ENCODE measurements around the gene WDR48. TPM values are rescaled to one million over a fixed set of nuclear protein-coding genes. Genes with fewer than 3 reads are reported as not detected.
A peak's percentile ranks its signal among the peaks of the same experiment; 100 is the strongest.

The WDR48 gene
- total and polyA plus RNA-seq, 5 donors from 2014 or later, result 46.7 to 104 (median 50.2) TPM

GRCh38 chr3:39108200-39108710, 56.4 kb downstream of the WDR48 start:
- Histone ChIP-seq H3K9me3 (ENCODE audit: control insufficient read depth in 2 of 2, low read length in 2 of 2) (no peaks in the 10 kb centered on the region), H3K27me3 (ENCODE audit: control insufficient read depth, insufficient read depth, low read length) (no peaks in the 10 kb centered on the region), H3K4me1 (ENCODE audit: control insufficient read depth, insufficient read depth, low read length, poor library complexity, severe bottlenecking) (peaks cover 34% of the 10 kb centered on the region), H3K36me3 (ENCODE audit: control insufficient read depth, insufficient read depth, low read length) (no peaks in the 10 kb centered on the region), H3K27ac (ENCODE audit: insufficient read depth, low read length, poor library complexity, severe bottlenecking) (peak overlapping the region; percentile 55), H3K4me3 (ENCODE audit: low read depth, low read length) (peak overlapping the region; percentile 79)
- peaks cover 13 to 54% (median 34%) of the 10 kb centered on the region in 4 donors for H3K4me1 Mint-ChIP-seq
- H3K9me3 Mint-ChIP-seq, result no peaks in the 10 kb centered on the region
- peak overlapping the region; percentile 94 to 97 (median 96) for H3K4me3 Mint-ChIP-seq
- peak overlapping the region; percentile 79 to 98 (median 93) for H3K27ac Mint-ChIP-seq
- peak; percentile 37 to 41 for ATAC-seq (ENCODE audit: low read depth in 2 of 2)
- DNase-seq, result peak in 1 of 3 donors; percentile 83
- H3K27me3 Mint-ChIP-seq, result peaks cover 4% of the 10 kb centered on the region
- H3K36me3 Mint-ChIP-seq, result peaks cover 3% of the 10 kb centered on the region

GRCh38 chr3:39109086-39109485, 57.3 kb downstream of the WDR48 start:
- peaks cover 4% of the 10 kb centered on the region for H3K27me3 Mint-ChIP-seq
- no peaks in the 10 kb centered on the region for H3K9me3 Mint-ChIP-seq
- H3K9me3 ChIP-seq (ENCODE audit: control insufficient read depth in 2 of 2, low read length in 2 of 2), result no peaks in the 10 kb centered on the region
- no peak overlapping the region for H3K4me3 ChIP-seq (ENCODE audit: low read depth, low read length)
- peak overlapping the region in 2 of 3 donors; percentile 11 to 93 for H3K27ac Mint-ChIP-seq
- H3K4me3 Mint-ChIP-seq, result peak overlapping the region; percentile 94 to 97 (median 96)
- H3K27me3 ChIP-seq (ENCODE audit: control insufficient read depth, insufficient read depth, low read length), result no peaks in the 10 kb centered on the region
- peaks cover 13 to 47% (median 34%) of the 10 kb centered on the region in 4 donors for H3K4me1 Mint-ChIP-seq
- DNase-seq (no peak), ATAC-seq (ENCODE audit: low read depth in 2 of 2) (no peak)
- H3K36me3 Mint-ChIP-seq, result peaks cover 3% of the 10 kb centered on the region
- no peaks in the 10 kb centered on the region for H3K36me3 ChIP-seq (ENCODE audit: control insufficient read depth, insufficient read depth, low read length)
- H3K4me1 ChIP-seq (ENCODE audit: control insufficient read depth, insufficient read depth, low read length, poor library complexity, severe bottlenecking), result peaks cover 34% of the 10 kb centered on the region
- no peak overlapping the region for H3K27ac ChIP-seq (ENCODE audit: insufficient read depth, low read length, poor library complexity, severe bottlenecking)

- H3K36me3 Mint-ChIP-seq, result peaks cover 3% of the 10 kb centered on the region
- H3K27ac Mint-ChIP-seq, result peak overlapping the region in 1 of 3 donors; percentile 80
- H3K4me3 Mint-ChIP-seq, result no peak overlapping the region
Measured at GRCh38 chr3:39110041-39110639, 58.3 kb downstream of the WDR48 start.

GRCh38 chr3:39112113-39112512, 60.3 kb downstream of the WDR48 start:
- Histone ChIP-seq H3K4me1 (ENCODE audit: control insufficient read depth, insufficient read depth, low read length, poor library complexity, severe bottlenecking) (peaks cover 14% of the 10 kb centered on the region), H3K4me3 (ENCODE audit: low read depth, low read length) (no peak overlapping the region), H3K36me3 (ENCODE audit: control insufficient read depth, insufficient read depth, low read length) (no peaks in the 10 kb centered on the region), H3K27me3 (ENCODE audit: control insufficient read depth, insufficient read depth, low read length) (no peaks in the 10 kb centered on the region), H3K9me3 (ENCODE audit: control insufficient read depth in 2 of 2, low read length in 2 of 2) (no peaks in the 10 kb centered on the region), H3K27ac (ENCODE audit: insufficient read depth, low read length, poor library complexity, severe bottlenecking) (no peak overlapping the region)
- peaks cover 3% of the 10 kb centered on the region for H3K36me3 Mint-ChIP-seq
- no peaks in the 10 kb centered on the region for H3K27me3 Mint-ChIP-seq
- H3K27ac Mint-ChIP-seq, result no peak overlapping the region
- DNase-seq, result no peak
- no peak for ATAC-seq (ENCODE audit: low read depth in 2 of 2)
- H3K4me1 Mint-ChIP-seq, result peaks cover 5 to 19% (median 12%) of the 10 kb centered on the region in 4 donors
- no peak overlapping the region for H3K4me3 Mint-ChIP-seq
- no peaks in the 10 kb centered on the region for H3K9me3 Mint-ChIP-seq

More at GRCh38 chr3:39110041-39110639, 58.3 kb downstream of the WDR48 start:
- ATAC-seq (ENCODE audit: low read depth in 2 of 2) (no peak), DNase-seq (no peak)
- Histone ChIP-seq H3K4me1 (ENCODE audit: control insufficient read depth, insufficient read depth, low read length, poor library complexity, severe bottlenecking) (peaks cover 33% of the 10 kb centered on the region), H3K4me3 (ENCODE audit: low read depth, low read length) (no peak overlapping the region), H3K27me3 (ENCODE audit: control insufficient read depth, insufficient read depth, low read length) (no peaks in the 10 kb centered on the region), H3K27ac (ENCODE audit: insufficient read depth, low read length, poor library complexity, severe bottlenecking) (no peak overlapping the region), H3K9me3 (ENCODE audit: control insufficient read depth in 2 of 2, low read length in 2 of 2) (no peaks in the 10 kb centered on the region), H3K36me3 (ENCODE audit: control insufficient read depth, insufficient read depth, low read length) (no peaks in the 10 kb centered on the region)
- peaks cover 2% of the 10 kb centered on the region for H3K27me3 Mint-ChIP-seq
- H3K4me1 Mint-ChIP-seq, result peaks cover 13 to 37% (median 28%) of the 10 kb centered on the region in 4 donors
- H3K9me3 Mint-ChIP-seq, result no peaks in the 10 kb centered on the region

GRCh38 chr3:39112535-39112934, 60.7 kb downstream of the WDR48 start:
- Histone ChIP-seq H3K4me3 (ENCODE audit: low read depth, low read length) (no peak overlapping the region), H3K36me3 (ENCODE audit: control insufficient read depth, insufficient read depth, low read length) (no peaks in the 10 kb centered on the region), H3K27ac (ENCODE audit: insufficient read depth, low read length, poor library complexity, severe bottlenecking) (no peak overlapping the region), H3K9me3 (ENCODE audit: control insufficient read depth in 2 of 2, low read length in 2 of 2) (no peaks in the 10 kb centered on the region), H3K4me1 (ENCODE audit: control insufficient read depth, insufficient read depth, low read length, poor library complexity, severe bottlenecking) (peaks cover 13% of the 10 kb centered on the region), H3K27me3 (ENCODE audit: control insufficient read depth, insufficient read depth, low read length) (no peaks in the 10 kb centered on the region)
- Mint-ChIP-seq H3K4me3 (no peak overlapping the region), H3K9me3 (no peaks in the 10 kb centered on the region), H3K36me3 (peaks cover 3% of the 10 kb centered on the region), H3K27me3 (no peaks in the 10 kb centered on the region), H3K4me1 (peaks cover 5 to 18% (median 12%) of the 10 kb centered on the region in 4 donors), H3K27ac (no peak overlapping the region)
- ATAC-seq (ENCODE audit: low read depth in 2 of 2), result no peak
- no peak for DNase-seq

GRCh38 chr3:39113291-39113690, 61.5 kb downstream of the WDR48 start:
- H3K36me3 Mint-ChIP-seq, result peaks cover 3% of the 10 kb centered on the region
- H3K27me3 ChIP-seq (ENCODE audit: control insufficient read depth, insufficient read depth, low read length), result no peaks in the 10 kb centered on the region
- ATAC-seq (ENCODE audit: low read depth in 2 of 2) (no peak), DNase-seq (no peak)
- H3K27me3 Mint-ChIP-seq, result no peaks in the 10 kb centered on the region
- H3K27ac Mint-ChIP-seq, result no peak overlapping the region
- no peaks in the 10 kb centered on the region for H3K36me3 ChIP-seq (ENCODE audit: control insufficient read depth, insufficient read depth, low read length)
- H3K9me3 Mint-ChIP-seq, result no peaks in the 10 kb centered on the region
- H3K4me1 ChIP-seq (ENCODE audit: control insufficient read depth, insufficient read depth, low read length, poor library complexity, severe bottlenecking), result peaks cover 8% of the 10 kb centered on the region
- no peak overlapping the region for H3K4me3 ChIP-seq (ENCODE audit: low read depth, low read length)
- H3K4me1 Mint-ChIP-seq, result peaks cover 4 to 10% (median 6%) of the 10 kb centered on the region in 4 donors
- no peaks in the 10 kb centered on the region for H3K9me3 ChIP-seq (ENCODE audit: control insufficient read depth in 2 of 2, low read length in 2 of 2)
- no peak overlapping the region for H3K27ac ChIP-seq (ENCODE audit: insufficient read depth, low read length, poor library complexity, severe bottlenecking)
- H3K4me3 Mint-ChIP-seq, result no peak overlapping the region

GRCh38 chr3:39114456-39114855, 62.6 kb downstream of the WDR48 start:
- Histone ChIP-seq H3K4me1 (ENCODE audit: control insufficient read depth, insufficient read depth, low read length, poor library complexity, severe bottlenecking) (no peaks in the 10 kb centered on the region), H3K4me3 (ENCODE audit: low read depth, low read length) (no peak overlapping the region), H3K9me3 (ENCODE audit: control insufficient read depth in 2 of 2, low read length in 2 of 2) (no peaks in the 10 kb centered on the region), H3K36me3 (ENCODE audit: control insufficient read depth, insufficient read depth, low read length) (no peaks in the 10 kb centered on the region), H3K27me3 (ENCODE audit: control insufficient read depth, insufficient read depth, low read length) (no peaks in the 10 kb centered on the region), H3K27ac (ENCODE audit: insufficient read depth, low read length, poor library complexity, severe bottlenecking) (no peak overlapping the region)
- Mint-ChIP-seq H3K27me3 (no peaks in the 10 kb centered on the region), H3K4me1 (peaks cover 0 to under 1% (median 0%) of the 10 kb centered on the region in 4 donors), H3K36me3 (peaks cover 3% of the 10 kb centered on the region), H3K9me3 (no peaks in the 10 kb centered on the region), H3K4me3 (no peak overlapping the region), H3K27ac (no peak overlapping the region)
- ATAC-seq (ENCODE audit: low read depth in 2 of 2) (no peak), DNase-seq (no peak)

GRCh38 chr3:39115870-39116269, 64.1 kb downstream of the WDR48 start:
- Histone ChIP-seq H3K9me3 (ENCODE audit: control insufficient read depth in 2 of 2, low read length in 2 of 2) (no peaks in the 10 kb centered on the region), H3K4me3 (ENCODE audit: low read depth, low read length) (no peak overlapping the region), H3K4me1 (ENCODE audit: control insufficient read depth, insufficient read depth, low read length, poor library complexity, severe bottlenecking) (no peaks in the 10 kb centered on the region), H3K27ac (ENCODE audit: insufficient read depth, low read length, poor library complexity, severe bottlenecking) (no peak overlapping the region), H3K27me3 (ENCODE audit: control insufficient read depth, insufficient read depth, low read length) (no peaks in the 10 kb centered on the region), H3K36me3 (ENCODE audit: control insufficient read depth, insufficient read depth, low read length) (no peaks in the 10 kb centered on the region)
- DNase-seq (no peak), ATAC-seq (ENCODE audit: low read depth in 2 of 2) (no peak)
- Mint-ChIP-seq H3K27me3 (no peaks in the 10 kb centered on the region), H3K4me1 (no peaks in the 10 kb centered on the region), H3K9me3 (no peaks in the 10 kb centered on the region), H3K4me3 (no peak overlapping the region), H3K36me3 (peaks cover 3% of the 10 kb centered on the region), H3K27ac (no peak overlapping the region)

Data from CD4-positive, CD25-positive, alpha-beta regulatory T cell (primary cell).